Central memory CD8-positive, alpha-beta T cell (primary cell): ENCODE measurements around the gene CADPS2.

Experiments
- ATAC-seq: fragments of 150-1000 bp; cut with Tn5 transposase; replicated peaks from 2 replicates; pipeline ENCODE4 v1.10.0; 2022; ENCODE audit warnings: mild to moderate bottlenecking, moderate FRiP score, moderate number of reproducible peaks; ENCODE audit not compliant: poor library complexity, severe bottlenecking; ENCODE audit errors: extremely low read depth
- DNase-seq, 2 donors: peaks; one replicate each; pipeline ENCODE4 v3.0.0; 2021; ENCODE audit warnings: low spot score in 2 of 2
- H3K27ac Mint-ChIP-seq: one replicate; pipeline ENCODE4 v1.8.0; 2022; ENCODE audit warnings: low read depth, mild to moderate bottlenecking, moderate library complexity, mixed read lengths
- H3K27me3 Mint-ChIP-seq: one replicate; pipeline ENCODE4 v1.8.0; 2022; ENCODE audit warnings: mixed read lengths
- H3K36me3 Mint-ChIP-seq: one replicate; pipeline ENCODE4 v1.8.0; 2022; ENCODE audit warnings: mild to moderate bottlenecking, moderate library complexity, mixed read lengths; ENCODE audit not compliant: insufficient read depth
- H3K4me1 Mint-ChIP-seq: one replicate; pipeline ENCODE4 v1.8.0; 2022; ENCODE audit warnings: mixed read lengths
- H3K4me3 Mint-ChIP-seq: one replicate; pipeline ENCODE4 v1.8.0; 2022; ENCODE audit warnings: mild to moderate bottlenecking, moderate library complexity, mixed read lengths
- H3K9me3 Mint-ChIP-seq: one replicate; pipeline ENCODE4 v1.8.0; 2022; ENCODE audit warnings: mixed read lengths

Gene CADPS2

GRCh38 chr7:122546496-122546895, 339.8 kb downstream of the CADPS2 start:
- Mint-ChIP-seq H3K4me1 (no peaks in the 10 kb centered on the region), H3K9me3 (peaks cover 5% of the 10 kb centered on the region), H3K36me3 (no peaks in the 10 kb centered on the region), H3K27me3 (no peaks in the 10 kb centered on the region), H3K27ac (no peak overlapping the region), H3K4me3 (no peak overlapping the region)
- ATAC-seq (no peak), DNase-seq (no peak)

- DNase-seq (no peak), ATAC-seq (no peak)
- Mint-ChIP-seq H3K9me3 (peaks cover 5% of the 10 kb centered on the region), H3K27ac (no peak overlapping the region), H3K4me3 (no peak overlapping the region), H3K27me3 (no peaks in the 10 kb centered on the region), H3K4me1 (no peaks in the 10 kb centered on the region), H3K36me3 (no peaks in the 10 kb centered on the region)
Measured at GRCh38 chr7:122544463-122544862, 341.8 kb downstream of the CADPS2 start.

- Mint-ChIP-seq H3K4me3 (no peak overlapping the region), H3K27me3 (no peaks in the 10 kb centered on the region), H3K36me3 (no peaks in the 10 kb centered on the region), H3K4me1 (no peaks in the 10 kb centered on the region), H3K9me3 (peaks cover 5% of the 10 kb centered on the region), H3K27ac (no peak overlapping the region)
- ATAC-seq (no peak), DNase-seq (no peak)
Measured at GRCh38 chr7:122543891-122544290, 342.4 kb downstream of the CADPS2 start.

- no peaks in the 10 kb centered on the region for H3K27me3 Mint-ChIP-seq
- H3K36me3 Mint-ChIP-seq = no peaks in the 10 kb centered on the region
- H3K9me3 Mint-ChIP-seq = peaks cover 5% of the 10 kb centered on the region
Measured at GRCh38 chr7:122543166-122543565, 343.1 kb downstream of the CADPS2 start.

GRCh38 chr7:122535086-122535485, 351.2 kb downstream of the CADPS2 start:
- ATAC-seq (no peak), DNase-seq (no peak)
- H3K27me3 Mint-ChIP-seq = no peaks in the 10 kb centered on the region
- peaks cover 7% of the 10 kb centered on the region for H3K9me3 Mint-ChIP-seq
- H3K27ac Mint-ChIP-seq = no peak overlapping the region
- no peaks in the 10 kb centered on the region for H3K4me1 Mint-ChIP-seq
- no peak overlapping the region for H3K4me3 Mint-ChIP-seq
- no peaks in the 10 kb centered on the region for H3K36me3 Mint-ChIP-seq

More at GRCh38 chr7:122543166-122543565, 343.1 kb downstream of the CADPS2 start:
- ATAC-seq (no peak), DNase-seq (no peak)
- Mint-ChIP-seq H3K4me3 (no peak overlapping the region), H3K27ac (no peak overlapping the region), H3K4me1 (no peaks in the 10 kb centered on the region)

GRCh38 chr7:122532406-122533269, 353.6 kb downstream of the CADPS2 start:
- Mint-ChIP-seq H3K4me3 (no peak overlapping the region), H3K9me3 (peaks cover 8% of the 10 kb centered on the region), H3K27me3 (no peaks in the 10 kb centered on the region), H3K27ac (no peak overlapping the region), H3K36me3 (no peaks in the 10 kb centered on the region), H3K4me1 (no peaks in the 10 kb centered on the region)
- DNase-seq = no peak
- no peak for ATAC-seq

- Mint-ChIP-seq H3K36me3 (no peaks in the 10 kb centered on the region), H3K4me1 (no peaks in the 10 kb centered on the region), H3K4me3 (no peak overlapping the region), H3K27me3 (no peaks in the 10 kb centered on the region), H3K9me3 (peaks cover 12% of the 10 kb centered on the region), H3K27ac (no peak overlapping the region)
- no peak for ATAC-seq
- DNase-seq = no peak
Measured at GRCh38 chr7:122528879-122529481, 357.3 kb downstream of the CADPS2 start.

- H3K27me3 Mint-ChIP-seq = no peaks in the 10 kb centered on the region
- H3K36me3 Mint-ChIP-seq = no peaks in the 10 kb centered on the region
- ATAC-seq = no peak
- H3K4me3 Mint-ChIP-seq = no peak overlapping the region
- no peaks in the 10 kb centered on the region for H3K4me1 Mint-ChIP-seq
- peaks cover 17% of the 10 kb centered on the region for H3K9me3 Mint-ChIP-seq
- no peak for DNase-seq
- H3K27ac Mint-ChIP-seq = no peak overlapping the region
Measured at GRCh38 chr7:122525355-122525754, 360.9 kb downstream of the CADPS2 start.

GRCh38 chr7:122521767-122522166, 364.5 kb downstream of the CADPS2 start:
- no peak overlapping the region for H3K27ac Mint-ChIP-seq
- H3K4me3 Mint-ChIP-seq = no peak overlapping the region
- ATAC-seq = no peak
- peaks cover 10% of the 10 kb centered on the region for H3K9me3 Mint-ChIP-seq
- no peaks in the 10 kb centered on the region for H3K36me3 Mint-ChIP-seq
- no peaks in the 10 kb centered on the region for H3K4me1 Mint-ChIP-seq
- no peak for DNase-seq
- no peaks in the 10 kb centered on the region for H3K27me3 Mint-ChIP-seq

GRCh38 chr7:122520971-122521555, 365.2 kb downstream of the CADPS2 start:
- H3K9me3 Mint-ChIP-seq = peaks cover 5% of the 10 kb centered on the region

GRCh38 chr7:122518488-122518887, 367.8 kb downstream of the CADPS2 start:
- Mint-ChIP-seq H3K4me1 (no peaks in the 10 kb centered on the region), H3K27me3 (no peaks in the 10 kb centered on the region), H3K27ac (no peak overlapping the region), H3K9me3 (peaks cover 5% of the 10 kb centered on the region), H3K4me3 (no peak overlapping the region), H3K36me3 (no peaks in the 10 kb centered on the region)
- ATAC-seq (no peak), DNase-seq (no peak)

More at GRCh38 chr7:122520971-122521555, 365.2 kb downstream of the CADPS2 start:
- DNase-seq = no peak
- no peak overlapping the region for H3K4me3 Mint-ChIP-seq
- H3K36me3 Mint-ChIP-seq = no peaks in the 10 kb centered on the region
- no peak for ATAC-seq
- H3K27ac Mint-ChIP-seq = no peak overlapping the region
- no peaks in the 10 kb centered on the region for H3K27me3 Mint-ChIP-seq
- H3K4me1 Mint-ChIP-seq = no peaks in the 10 kb centered on the region

- DNase-seq (no peak), ATAC-seq (no peak)
- Mint-ChIP-seq H3K36me3 (no peaks in the 10 kb centered on the region), H3K4me3 (no peak overlapping the region), H3K27me3 (no peaks in the 10 kb centered on the region), H3K27ac (no peak overlapping the region), H3K9me3 (peaks cover 2% of the 10 kb centered on the region), H3K4me1 (no peaks in the 10 kb centered on the region)
Measured at GRCh38 chr7:122517576-122517975, 368.7 kb downstream of the CADPS2 start.

GRCh38 chr7:122515404-122515803, 370.9 kb downstream of the CADPS2 start:
- Mint-ChIP-seq H3K27ac (no peak overlapping the region), H3K9me3 (no peaks in the 10 kb centered on the region), H3K4me1 (no peaks in the 10 kb centered on the region), H3K36me3 (no peaks in the 10 kb centered on the region), H3K27me3 (no peaks in the 10 kb centered on the region), H3K4me3 (no peak overlapping the region)
- no peak for ATAC-seq
- DNase-seq = no peak
